Activated CD4-positive, alpha-beta memory T cell treated with anti-CD3 and anti-CD28 coated beads for 36 hours (primary cell): ENCODE results near the gene TCF3. TPM values are rescaled to one million over a fixed set of nuclear protein-coding genes. Genes with fewer than 3 reads are reported as not detected.
A peak's percentile ranks its signal among the peaks of the same experiment; 100 is the strongest.

Source experiments
- CTCF ChIA-PET: fragments of 350-600 bp; sonication (Branson Sonifier 250); formaldehyde crosslinking; loops from one replicate; lab custom pipeline; 2021; ENCODE audit warnings: antibody characterized with exemption, inconsistent platforms; lab: Charles Lee
- POLR2A ChIA-PET: fragments of 350-600 bp; sonication (Branson Sonifier 250); formaldehyde crosslinking; loops from one replicate; lab custom pipeline; 2021; ENCODE audit warnings: antibody characterized with exemption; lab: Charles Lee
- DNase-seq: peaks from one replicate; pipeline ENCODE4 v3.0.0-alpha.2; 2020
- H3K27ac Mint-ChIP-seq: one replicate; pipeline ENCODE4 v1.8.0; 2021; ENCODE audit warnings: mixed read lengths
- H3K27me3 Mint-ChIP-seq: one replicate; pipeline ENCODE4 v1.8.0; 2021; ENCODE audit warnings: mixed read lengths
- H3K36me3 Mint-ChIP-seq: one replicate; pipeline ENCODE4 v1.8.0; 2021; ENCODE audit warnings: mixed read lengths
- H3K4me1 Mint-ChIP-seq: one replicate; pipeline ENCODE4 v1.8.0; 2021; ENCODE audit warnings: low read depth, mixed read lengths
- H3K4me3 Mint-ChIP-seq: one replicate; pipeline ENCODE4 v1.8.0; 2021; ENCODE audit warnings: mild to moderate bottlenecking, mixed read lengths
- H3K9me3 Mint-ChIP-seq: one replicate; pipeline ENCODE4 v1.8.0; 2021; ENCODE audit warnings: mixed read lengths
- intact Hi-C: fragments of 100-400 bp; cut with micrococcal nuclease; formaldehyde crosslinking; loops from one replicate; pipeline ENCODE4 v1.15.1; 2023
- total RNA-seq, 2 experiments: library from RNA; stranded (reverse); gene quantifications; one replicate each; pipeline ENCODE4 v1.2.3, GENCODE V29; 2021

The TCF3 gene
- total RNA-seq, 2 experiments from 2014 or later, result 88.9 to 95.5 TPM

- H3K27me3 Mint-ChIP-seq, result peaks cover 7% of the 10 kb centered on the region
- no peak for DNase-seq
- H3K36me3 Mint-ChIP-seq, result no peaks in the 10 kb centered on the region
Measured at GRCh38 chr19:1572795-1573194, 79.6 kb downstream of the TCF3 start.

GRCh38 chr19:1571358-1571757, 81.1 kb downstream of the TCF3 start:
- no peaks in the 10 kb centered on the region for H3K36me3 Mint-ChIP-seq
- CTCF ChIA-PET, result no interaction called here
- intact Hi-C loops, result no loop called here

More at GRCh38 chr19:1572795-1573194, 79.6 kb downstream of the TCF3 start:
- H3K4me3 Mint-ChIP-seq, result no peak overlapping the region
- H3K27ac Mint-ChIP-seq, result no peak overlapping the region
- POLR2A ChIA-PET, result no interaction called here
- H3K4me1 Mint-ChIP-seq, result no peaks in the 10 kb centered on the region
- no peaks in the 10 kb centered on the region for H3K9me3 Mint-ChIP-seq
- CTCF ChIA-PET, result interaction anchor here (1.1 kb wide), 1 partner anchor 210 kb away, joined by 3 read pairs; no protein-coding TSS in a partner anchor
- intact Hi-C loops, result no loop called here

GRCh38 chr19:1570836-1571235, 81.6 kb downstream of the TCF3 start:
- H3K36me3 Mint-ChIP-seq, result no peaks in the 10 kb centered on the region

More at GRCh38 chr19:1571358-1571757, 81.1 kb downstream of the TCF3 start:
- POLR2A ChIA-PET, result no interaction called here
- Mint-ChIP-seq H3K4me1 (no peaks in the 10 kb centered on the region), H3K27me3 (peaks cover 7% of the 10 kb centered on the region), H3K27ac (no peak overlapping the region), H3K9me3 (no peaks in the 10 kb centered on the region), H3K4me3 (no peak overlapping the region)
- DNase-seq, result no peak

GRCh38 chr19:1569997-1570396, 82.4 kb downstream of the TCF3 start:
- Mint-ChIP-seq H3K27ac (no peak overlapping the region), H3K4me1 (no peaks in the 10 kb centered on the region), H3K4me3 (no peak overlapping the region), H3K27me3 (peaks cover 7% of the 10 kb centered on the region), H3K36me3 (no peaks in the 10 kb centered on the region), H3K9me3 (no peaks in the 10 kb centered on the region)
- CTCF ChIA-PET, result no interaction called here
- DNase-seq, result no peak
- POLR2A ChIA-PET, result interaction anchor here (1.0 kb wide), 1 partner anchor 23 kb away, joined by 4 read pairs; the partner anchor contains the start of gene MBD3
- intact Hi-C loops, result no loop called here

More at GRCh38 chr19:1570836-1571235, 81.6 kb downstream of the TCF3 start:
- POLR2A ChIA-PET, result interaction anchor here (1.0 kb wide), 1 partner anchor 22 kb away, joined by 4 read pairs; the partner anchor contains the start of gene MBD3
- intact Hi-C loops, result no loop called here
- Mint-ChIP-seq H3K4me3 (no peak overlapping the region), H3K4me1 (no peaks in the 10 kb centered on the region), H3K27me3 (peaks cover 7% of the 10 kb centered on the region), H3K27ac (no peak overlapping the region), H3K9me3 (no peaks in the 10 kb centered on the region)
- CTCF ChIA-PET, result no interaction called here
- no peak for DNase-seq

- intact Hi-C loops, result no loop called here
- ChIA-PET CTCF (interaction anchor here (0.7 kb wide), 1 partner anchor 285 kb away, joined by 3 read pairs; no protein-coding TSS in a partner anchor), POLR2A (no interaction called here)
- H3K27ac Mint-ChIP-seq, result no peak within 1 kb of the TSS
- H3K36me3 Mint-ChIP-seq, result no peaks in the 10 kb centered on the region
- H3K4me1 Mint-ChIP-seq, result no peaks in the 10 kb centered on the region
- peaks cover 7% of the 10 kb centered on the region for H3K27me3 Mint-ChIP-seq
- H3K4me3 Mint-ChIP-seq, result peak within 1 kb of the TSS; percentile 43
- no peaks in the 10 kb centered on the region for H3K9me3 Mint-ChIP-seq
- DNase-seq, result peak; percentile 82
Measured at GRCh38 chr19:1568320-1569019, 83.9 kb downstream of the TCF3 start, which contains the start of gene MEX3D. Gene MEX3D, minus strand, starts transcription at chr19:1568325. Its CDS starts 267 bp downstream, at chr19:1568058.

GRCh38 chr19:1567848-1568227, 84.6 kb downstream of the TCF3 start:
- Mint-ChIP-seq H3K36me3 (no peaks in the 10 kb centered on the region), H3K27me3 (peaks cover 7% of the 10 kb centered on the region), H3K4me3 (no peak overlapping the region), H3K4me1 (no peaks in the 10 kb centered on the region), H3K9me3 (no peaks in the 10 kb centered on the region), H3K27ac (no peak overlapping the region)
- DNase-seq, result no peak
- ChIA-PET CTCF (no interaction called here), POLR2A (no interaction called here)
- intact Hi-C loops, result no loop called here

- ChIA-PET CTCF (no interaction called here), POLR2A (no interaction called here)
- H3K36me3 Mint-ChIP-seq, result no peaks in the 10 kb centered on the region
- H3K27ac Mint-ChIP-seq, result no peak overlapping the region
- H3K4me3 Mint-ChIP-seq, result peak overlapping the region; percentile 43
- intact Hi-C loops, result no loop called here
- H3K9me3 Mint-ChIP-seq, result no peaks in the 10 kb centered on the region
- peaks cover 7% of the 10 kb centered on the region for H3K27me3 Mint-ChIP-seq
- no peaks in the 10 kb centered on the region for H3K4me1 Mint-ChIP-seq
- no peak for DNase-seq
Measured at GRCh38 chr19:1567116-1567847, 85.1 kb downstream of the TCF3 start.

GRCh38 chr19:1566392-1567115, 85.9 kb downstream of the TCF3 start:
- no peaks in the 10 kb centered on the region for H3K4me1 Mint-ChIP-seq

GRCh38 chr19:1563251-1563650, 89.2 kb downstream of the TCF3 start:
- Mint-ChIP-seq H3K4me1 (no peaks in the 10 kb centered on the region), H3K9me3 (no peaks in the 10 kb centered on the region), H3K36me3 (no peaks in the 10 kb centered on the region), H3K27ac (no peak overlapping the region), H3K27me3 (no peaks in the 10 kb centered on the region), H3K4me3 (no peak overlapping the region)
- CTCF ChIA-PET, result no interaction called here
- intact Hi-C loops, result no loop called here
- DNase-seq, result no peak
- POLR2A ChIA-PET, result no interaction called here

More at GRCh38 chr19:1566392-1567115, 85.9 kb downstream of the TCF3 start:
- intact Hi-C loops, result no loop called here
- Mint-ChIP-seq H3K4me3 (no peak overlapping the region), H3K27me3 (peaks cover 7% of the 10 kb centered on the region), H3K36me3 (no peaks in the 10 kb centered on the region), H3K9me3 (no peaks in the 10 kb centered on the region), H3K27ac (no peak overlapping the region)
- ChIA-PET CTCF (interaction anchor here (1.9 kb wide), 1 partner anchor 24 kb away, joined by 4 read pairs; no protein-coding TSS in a partner anchor), POLR2A (no interaction called here)
- no peak for DNase-seq

- Mint-ChIP-seq H3K27ac (no peak overlapping the region), H3K4me3 (no peak overlapping the region), H3K36me3 (no peaks in the 10 kb centered on the region), H3K9me3 (no peaks in the 10 kb centered on the region), H3K4me1 (no peaks in the 10 kb centered on the region), H3K27me3 (no peaks in the 10 kb centered on the region)
- CTCF ChIA-PET, result interaction anchor here (1.7 kb wide), 1 partner anchor 15 kb away, joined by 6 read pairs; no protein-coding TSS in a partner anchor
- POLR2A ChIA-PET, result no interaction called here
- no peak for DNase-seq
- intact Hi-C loops, result no loop called here
Measured at GRCh38 chr19:1561236-1561842, 91.1 kb downstream of the TCF3 start.

GRCh38 chr19:1560286-1560882, 92.0 kb downstream of the TCF3 start:
- Mint-ChIP-seq H3K4me1 (no peaks in the 10 kb centered on the region), H3K9me3 (no peaks in the 10 kb centered on the region), H3K27ac (no peak overlapping the region), H3K27me3 (no peaks in the 10 kb centered on the region), H3K36me3 (no peaks in the 10 kb centered on the region), H3K4me3 (no peak overlapping the region)
- no peak for DNase-seq
- CTCF ChIA-PET, result interaction anchor here (1.1 kb wide), 1 partner anchor 14 kb away, joined by 4 read pairs; no protein-coding TSS in a partner anchor
- POLR2A ChIA-PET, result no interaction called here
- intact Hi-C loops, result no loop called here
